Left ventricle myocardium superior (tissue), 1 donor: ENCODE measurements around the gene SHISA7. TPM values are rescaled to one million over a fixed set of nuclear protein-coding genes. Genes with fewer than 3 reads are reported as not detected.

Source experiments
- ATAC-seq: fragments of 200-7000 bp; cut with Tn5 transposase; one replicate; pipeline ENCODE4 v1.9.1; 2020; ENCODE audit warnings: mild to moderate bottlenecking, moderate library complexity
- DNase-seq: peaks from one replicate; pipeline ENCODE4 v3.0.0-alpha.2; 2020
- intact Hi-C: fragments of 100-400 bp; cut with micrococcal nuclease; formaldehyde crosslinking; loops from one replicate; pipeline ENCODE4 v1.11.0; 2022
- total RNA-seq: library from RNA; stranded (reverse); fragmentation: NEBNext Ultra II Directional; extraction: Animal tissue kit (Norgen Biotek cat#: 25700); gene quantifications from one replicate; pipeline ENCODE4 v1.2.1, GENCODE V29; 2021
- donor health status: DM: no; HTN: yes; CAD: no; lungs with severe emphysema.

Gene SHISA7
- total RNA-seq, 1 donor from 2014 or later = not detected

GRCh38 chr19:55482967-55483705 is 40.0 kb upstream of the SHISA7 start:
- intact Hi-C loops = no loop called here
- no peak for ATAC-seq
- no peak for DNase-seq

- ATAC-seq (no peak), DNase-seq (no peak)
- intact Hi-C loops = no loop called here
These were observed 39.3 kb upstream of the SHISA7 start for GRCh38 chr19:55482156-55482961.

GRCh38 chr19:55481794-55482155 is 38.7 kb upstream of the SHISA7 start:
- no peak for DNase-seq
- intact Hi-C loops = no loop called here
- no peak for ATAC-seq

DNA sequence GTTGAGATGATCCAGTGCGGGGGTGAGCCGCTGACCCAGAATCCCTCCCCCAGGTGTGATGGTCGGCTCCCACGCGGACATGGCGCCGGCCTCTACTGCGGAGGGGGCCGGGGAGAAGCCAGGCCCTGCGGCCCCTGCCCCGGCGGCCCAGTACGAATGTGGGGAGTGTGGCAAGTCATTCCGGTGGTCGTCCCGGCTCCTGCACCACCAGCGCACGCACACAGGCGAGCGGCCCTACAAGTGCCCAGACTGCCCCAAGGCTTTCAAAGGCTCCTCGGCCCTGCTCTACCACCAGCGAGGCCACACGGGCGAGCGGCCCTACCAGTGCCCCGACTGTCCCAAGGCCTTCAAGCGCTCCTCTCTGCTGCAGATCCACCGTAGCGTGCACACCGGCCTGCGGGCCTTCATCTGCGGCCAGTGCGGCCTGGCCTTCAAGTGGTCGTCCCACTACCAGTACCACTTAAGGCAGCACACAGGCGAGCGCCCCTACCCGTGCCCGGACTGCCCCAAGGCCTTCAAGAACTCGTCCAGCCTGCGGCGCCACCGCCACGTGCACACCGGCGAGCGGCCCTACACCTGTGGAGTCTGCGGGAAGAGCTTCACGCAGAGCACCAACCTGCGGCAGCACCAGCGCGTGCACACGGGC is 38.2 kb upstream of the SHISA7 start:
- intact Hi-C loops = no loop called here
- no peak for ATAC-seq
- DNase-seq = no peak

DNA sequence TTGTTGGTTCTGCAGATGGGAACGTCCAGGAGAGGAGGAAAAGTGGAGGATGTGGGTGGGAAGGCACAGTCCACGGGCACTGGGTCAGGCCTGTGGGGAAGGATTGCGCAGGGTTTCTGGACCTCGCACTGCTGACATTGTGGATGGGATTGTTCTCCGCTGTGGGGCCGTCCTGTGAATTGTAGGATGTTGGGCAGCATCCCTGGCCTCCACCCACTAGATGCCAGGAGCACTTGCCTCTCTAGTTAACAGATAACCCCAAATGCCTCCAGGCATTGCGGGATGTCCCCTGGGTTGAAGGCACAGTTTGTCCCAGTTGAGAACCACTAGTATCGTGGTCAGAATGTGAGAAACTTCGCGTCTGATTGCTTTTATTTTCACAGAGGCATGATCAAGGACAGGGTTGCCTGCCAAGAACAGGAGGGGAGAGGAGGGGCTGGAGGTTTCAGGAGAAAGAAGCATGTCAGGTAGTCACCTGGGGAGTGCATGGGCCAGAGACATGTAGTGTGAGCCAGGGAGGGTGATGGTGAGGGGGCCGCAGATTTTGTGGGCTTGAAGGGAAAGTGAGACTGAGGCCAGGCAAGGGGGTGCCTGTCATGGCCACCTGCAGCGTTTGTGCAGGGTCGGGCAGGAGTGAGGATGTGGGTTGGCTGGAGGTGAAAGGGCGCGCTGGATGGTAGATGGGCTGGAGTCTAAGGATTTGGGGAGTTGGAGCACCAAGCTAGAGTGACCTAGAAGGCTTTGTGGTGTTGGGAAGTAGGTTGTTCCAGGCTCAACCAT is 36.5 kb upstream of the SHISA7 start:
- no peak for DNase-seq
- no peak for ATAC-seq
- intact Hi-C loops = no loop called here

- ATAC-seq (no peak), DNase-seq (no peak)
- intact Hi-C loops = no loop called here
These were observed 35.9 kb upstream of the SHISA7 start for GRCh38 chr19:55479045-55479444.

- intact Hi-C loops = no loop called here
- DNase-seq = no peak
- no peak for ATAC-seq
These were observed 35.3 kb upstream of the SHISA7 start for GRCh38 chr19:55478364-55478763.

- no peak for ATAC-seq
- intact Hi-C loops = no loop called here
- no peak for DNase-seq
These were observed 34.8 kb upstream of the SHISA7 start for GRCh38 chr19:55477905-55478304.

DNA sequence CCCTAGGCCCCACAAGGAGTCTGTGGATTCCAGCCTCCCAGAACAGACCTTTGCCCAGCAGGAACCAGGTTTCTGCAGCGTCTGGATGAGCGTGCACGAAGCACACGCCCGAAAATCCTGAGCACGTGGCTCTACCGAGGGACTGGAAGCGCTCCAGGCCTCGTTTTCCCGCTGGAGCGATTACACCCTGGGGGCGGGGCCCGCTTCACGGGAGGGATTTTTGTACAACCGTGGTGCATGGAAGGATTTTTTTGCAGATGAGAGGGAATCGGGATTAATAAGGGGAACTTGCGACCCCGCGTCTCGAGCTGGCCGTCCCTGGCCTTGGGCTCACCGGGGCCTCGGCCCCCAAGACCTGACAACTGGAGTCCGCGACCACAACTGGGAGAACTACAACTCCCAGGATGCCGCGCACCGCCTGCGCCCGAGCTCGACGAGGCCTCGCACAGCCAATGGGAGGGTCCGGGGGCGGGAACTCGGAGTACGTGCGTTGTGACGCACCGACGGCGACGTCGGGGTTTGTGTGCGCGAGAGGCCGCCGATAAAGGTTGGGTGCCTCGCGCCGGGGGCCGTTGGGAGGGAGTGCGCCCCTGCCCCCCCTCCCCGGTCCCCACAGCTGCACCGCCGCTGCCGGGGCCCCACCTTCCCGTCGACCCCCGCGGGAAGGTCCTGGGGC is 33.1 kb upstream of the SHISA7 start, which contains the start of gene ZNF628:
Gene ZNF628 (plus strand): TSS at position 518 of the 676 bp plus-strand sequence. CDS start 3,294 bp downstream, outside the sequence.
- ATAC-seq (peak; percentile 97), DNase-seq (peak; percentile 99)
- intact Hi-C loops = no loop called here

DNA sequence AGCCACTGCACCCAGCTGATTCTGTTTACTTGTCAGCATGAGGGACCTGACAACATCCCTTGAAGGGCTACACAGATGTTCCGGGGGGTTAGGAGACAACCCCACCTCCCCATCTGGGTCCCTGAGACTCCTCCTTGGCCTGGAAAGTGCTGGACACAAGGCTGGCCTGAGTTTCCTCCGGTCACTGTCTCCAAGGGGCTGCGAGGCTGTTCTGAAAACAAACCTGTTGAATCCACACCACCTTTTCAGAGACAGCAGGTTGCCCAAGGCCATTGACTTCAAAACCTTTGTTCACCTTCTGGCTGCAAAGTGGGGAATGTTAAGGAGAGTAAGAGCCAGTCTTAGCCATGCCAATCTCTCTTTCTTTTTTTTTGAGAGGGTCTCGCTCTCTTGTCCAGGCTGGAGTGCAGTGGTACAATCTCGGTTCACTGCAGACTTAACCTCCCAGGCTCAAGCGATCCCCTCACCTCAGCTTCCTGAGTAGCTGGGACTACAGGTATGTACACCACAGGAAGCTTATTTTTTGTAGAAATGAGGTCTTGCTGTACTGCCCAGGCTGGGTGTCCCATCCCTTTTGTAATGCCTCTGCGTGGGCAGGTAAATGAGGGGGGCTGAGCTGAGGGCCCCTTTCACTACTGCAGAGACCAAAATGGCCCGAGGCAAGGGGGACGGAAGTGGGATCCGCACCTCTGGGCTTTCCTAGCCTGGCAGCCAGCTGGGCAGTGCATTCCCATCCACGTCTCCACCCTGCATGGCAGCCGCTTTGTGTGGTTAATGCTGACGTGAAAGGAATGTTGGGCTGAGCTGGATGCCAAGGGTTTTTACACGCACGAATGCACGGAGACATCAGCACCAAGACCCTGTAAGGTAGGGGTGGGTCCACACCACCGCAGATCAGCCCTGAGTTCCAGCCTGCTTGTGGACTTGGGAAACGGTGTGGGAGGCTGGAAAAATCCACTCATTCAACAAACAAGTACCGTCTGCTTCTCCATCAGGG is 31.5 kb upstream of the SHISA7 start:
- no peak for DNase-seq
- intact Hi-C loops = no loop called here
- no peak for ATAC-seq

- ATAC-seq = no peak
- intact Hi-C loops = no loop called here
- DNase-seq = peak; percentile 20
These were observed 30.3 kb upstream of the SHISA7 start for GRCh38 chr19:55473225-55474012.

DNA sequence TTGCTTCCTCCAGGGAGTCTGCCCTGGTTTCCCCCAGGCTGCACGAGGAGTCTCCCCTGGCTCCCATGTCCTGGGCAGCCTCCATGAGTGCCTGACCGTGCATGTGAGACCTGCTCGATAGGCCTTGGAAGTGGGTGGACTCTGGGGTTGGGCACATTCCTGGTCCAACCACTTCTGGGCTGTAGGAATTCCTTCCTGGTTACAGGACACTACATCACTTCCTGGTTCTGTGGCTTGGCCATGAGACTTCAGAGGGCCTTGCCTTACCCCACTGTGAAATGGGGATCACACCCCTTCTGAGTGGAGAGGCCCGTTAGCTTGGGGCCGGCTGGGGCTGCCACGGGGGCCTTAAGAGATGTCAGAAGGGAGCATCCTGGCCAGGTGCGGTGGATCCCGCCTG is 29.4 kb upstream of the SHISA7 start:
- ATAC-seq = no peak
- intact Hi-C loops = no loop called here
- DNase-seq = no peak

DNA sequence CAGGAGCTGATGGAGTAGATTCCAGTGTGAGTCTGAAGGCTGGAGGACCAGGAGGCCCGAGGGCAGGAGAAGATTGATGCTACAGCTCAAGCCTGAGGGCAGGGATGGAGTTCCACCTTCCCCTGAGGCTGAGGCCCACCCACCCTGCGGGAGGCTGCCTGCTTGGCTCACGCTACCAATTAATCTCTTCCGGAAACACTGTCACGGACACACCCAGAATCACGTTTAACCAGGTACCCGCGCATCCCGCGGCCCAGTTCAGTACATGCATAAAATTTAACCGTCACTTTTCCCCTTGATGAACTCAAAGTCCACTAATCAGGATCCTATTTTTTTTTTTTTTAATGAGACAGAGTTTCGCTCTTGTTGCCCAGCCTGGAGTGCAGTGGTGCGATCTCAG is 28.2 kb upstream of the SHISA7 start:
- ATAC-seq (no peak), DNase-seq (no peak)
- intact Hi-C loops = no loop called here

- intact Hi-C loops = no loop called here
- ATAC-seq (no peak), DNase-seq (no peak)
These were observed 24.9 kb upstream of the SHISA7 start for GRCh38 chr19:55468054-55468393.

DNA sequence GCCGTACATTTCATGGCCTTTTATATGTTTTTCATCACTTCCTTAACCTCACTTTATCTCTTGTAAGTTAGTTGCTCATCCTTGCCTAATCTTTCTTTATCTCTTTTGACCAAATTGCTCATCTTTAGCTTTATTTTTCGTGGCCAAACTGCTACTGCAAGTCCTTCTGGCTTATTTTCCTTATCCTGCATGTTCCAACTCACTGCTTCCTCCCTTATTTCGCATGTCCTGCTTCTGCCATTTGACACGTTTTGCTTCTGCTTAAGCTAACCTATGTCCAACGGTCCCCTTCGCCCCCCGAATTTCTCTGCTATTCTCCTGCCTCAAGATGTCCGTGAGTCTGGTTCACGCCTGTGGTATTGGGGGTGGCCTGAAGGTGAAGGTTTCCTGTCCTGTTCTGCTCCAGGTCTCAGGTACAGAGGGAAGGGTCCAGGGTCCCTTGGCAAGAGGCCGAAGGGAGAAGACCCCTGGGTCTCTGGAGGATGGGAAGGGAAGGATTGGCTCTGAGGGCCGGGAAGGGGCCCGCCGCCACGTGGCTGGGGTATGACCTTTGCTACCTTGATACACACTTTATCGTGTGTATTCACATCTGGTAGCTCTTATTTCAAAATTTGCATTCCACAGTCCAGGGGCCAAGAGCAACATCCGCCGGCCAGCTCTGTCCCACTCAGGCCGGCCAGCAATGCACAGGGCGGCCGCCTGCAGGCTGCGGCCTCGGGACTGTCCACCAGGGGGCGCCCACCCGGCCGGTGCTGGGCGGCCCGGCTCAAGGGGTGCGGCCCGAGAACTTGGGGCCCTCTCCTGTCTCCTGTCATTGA is 24.3 kb upstream of the SHISA7 start:
- DNase-seq (peak; percentile 86), ATAC-seq (peak; percentile 87)
- intact Hi-C loops = loop anchor here (2.0 kb wide), 1 partner anchor 35 kb away; no protein-coding TSS in a partner anchor

- ATAC-seq (no peak), DNase-seq (no peak)
- intact Hi-C loops = loop anchor here (2.0 kb wide), 1 partner anchor 37 kb away; no protein-coding TSS in a partner anchor
These were observed 23.1 kb upstream of the SHISA7 start for GRCh38 chr19:55466241-55466614.
